ENCODE measurements around the gene COL15A1.

COL15A1 gene

GRCh38 chr9:99046542-99047071 is 102.9 kb downstream of the COL15A1 start:
- no peak overlapping the region for H3K4me3 ChIP-seq (ENCODE audit: low read depth, low read length)
- no peak for DNase-seq (ENCODE audit: low read depth, low spot score)
- no peak for TF ChIP-seq CTCF (IDR thresholded peaks at IDR 0.05; ENCODE audit: low read depth, low read length)
- in situ Hi-C loops (cut with HindIII; ENCODE audit: low sequenced_read_pairs), result no loop called here

GRCh38 chr9:99049228-99049627 is 105.5 kb downstream of the COL15A1 start:
- H3K4me3 ChIP-seq (ENCODE audit: low read depth, low read length), result no peak overlapping the region
- DNase-seq (ENCODE audit: low read depth, low spot score), result no peak
- TF ChIP-seq CTCF (IDR thresholded peaks at IDR 0.05; ENCODE audit: low read depth, low read length), result no peak
- in situ Hi-C loops (cut with HindIII; ENCODE audit: low sequenced_read_pairs), result no loop called here

GRCh38 chr9:99049641-99050040 is 105.9 kb downstream of the COL15A1 start:
- TF ChIP-seq CTCF (IDR thresholded peaks at IDR 0.05; ENCODE audit: low read depth, low read length), result no peak
- DNase-seq (ENCODE audit: low read depth, low spot score), result no peak
- in situ Hi-C loops (cut with HindIII; ENCODE audit: low sequenced_read_pairs), result no loop called here
- no peak overlapping the region for H3K4me3 ChIP-seq (ENCODE audit: low read depth, low read length)

- H3K4me3 ChIP-seq (ENCODE audit: low read depth, low read length), result no peak overlapping the region
- in situ Hi-C loops (cut with HindIII; ENCODE audit: low sequenced_read_pairs), result no loop called here
- TF ChIP-seq CTCF (IDR thresholded peaks at IDR 0.05; ENCODE audit: low read depth, low read length), result no peak
- DNase-seq (ENCODE audit: low read depth, low spot score), result peak; percentile 57
Observed at GRCh38 chr9:99050292-99050911, 106.7 kb downstream of the COL15A1 start.

GRCh38 chr9:99050924-99051323 is 107.2 kb downstream of the COL15A1 start:
- DNase-seq (ENCODE audit: low read depth, low spot score), result no peak
- in situ Hi-C loops (cut with HindIII; ENCODE audit: low sequenced_read_pairs), result no loop called here
- no peak overlapping the region for H3K4me3 ChIP-seq (ENCODE audit: low read depth, low read length)
- TF ChIP-seq CTCF (IDR thresholded peaks at IDR 0.05; ENCODE audit: low read depth, low read length), result no peak

GRCh38 chr9:99051406-99051805 is 107.7 kb downstream of the COL15A1 start:
- no peak overlapping the region for H3K4me3 ChIP-seq (ENCODE audit: low read depth, low read length)
- DNase-seq (ENCODE audit: low read depth, low spot score), result no peak
- no peak for TF ChIP-seq CTCF (IDR thresholded peaks at IDR 0.05; ENCODE audit: low read depth, low read length)
- in situ Hi-C loops (cut with HindIII; ENCODE audit: low sequenced_read_pairs), result no loop called here
